OCI-LY7 (cell line): Measurements from ENCODE around the gene LAMA4.

Source experiments
- CTCF ChIP-seq: fragments of 200-600 bp; sonication (generic); conservative IDR thresholded peaks from 2 replicates; pipeline ENCODE4 v1.5.1; 2014; ENCODE audit warnings: mild to moderate bottlenecking, antibody characterized with exemption, low read length, moderate library complexity, mixed read lengths
- EZH2phosphoT487 ChIP-seq: fragments of 200-600 bp; sonication (generic); IDR thresholded peaks from 2 replicates; pipeline ENCODE4 v1.6.1; 2018; ENCODE audit warnings: low read depth, borderline replicate concordance, mild to moderate bottlenecking, mixed run types, antibody characterized with exemption, low read length, moderate library complexity, mixed read lengths

DNA sequence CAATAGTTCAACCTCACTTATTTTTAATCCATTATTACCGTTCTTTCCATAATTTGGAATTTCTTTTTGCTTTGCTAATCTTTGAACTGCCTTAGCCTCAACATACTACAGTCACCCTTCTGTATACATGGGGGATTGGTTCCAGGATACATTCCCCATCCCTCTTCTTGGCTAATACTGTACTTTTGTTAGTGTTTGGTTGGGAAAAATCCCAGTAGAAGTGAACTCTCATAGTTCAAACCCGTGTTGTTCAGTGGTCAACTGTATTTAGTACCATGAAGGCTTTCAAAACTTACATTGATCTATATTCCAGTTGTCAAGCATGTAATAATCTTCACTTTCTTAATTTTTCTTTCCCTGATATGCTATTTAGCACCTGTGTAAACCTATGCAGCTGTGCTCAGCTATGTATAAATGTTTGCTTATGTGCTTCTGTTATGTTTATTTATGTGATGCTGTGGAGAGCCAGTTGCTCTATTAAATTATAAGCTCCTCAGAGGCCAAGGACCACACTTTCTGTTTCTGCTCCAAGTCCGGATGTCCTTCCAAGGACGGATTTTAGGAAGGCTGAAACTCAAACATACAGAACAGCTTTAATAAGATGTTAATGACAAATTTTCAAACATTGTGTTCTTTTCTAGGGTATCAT lies 33.3 kb upstream of the LAMA4 start:
- TF ChIP-seq CTCF: no peak
- no peak for TF ChIP-seq EZH2phosphoT487
